ENCODE results near the gene AFF3.

- TF ChIP-seq CTCF (IDR thresholded peaks at IDR 0.05; ENCODE audit: low read length) (no peak), EZH2 (IDR thresholded peaks at IDR 0.05; ENCODE audit: borderline replicate concordance, low read length) (no peak)
These were observed 301.6 kb downstream of the AFF3 start for GRCh38 chr2:99840831-99841230.

Data from OCI-LY1 (cell line).